OCI-M2 (cell line): Measurements from ENCODE around the gene CSHL1.

ENCODE experiments used
- DNase-seq: peaks from one replicate; lab custom pipeline; 2025; ENCODE audit not compliant: unreplicated experiment; lab: John Stamatoyannopoulos, UW

CSHL1 gene

GRCh38 chr17:63911041-63911635, at the start of gene CSHL1:
Gene CSHL1 (minus strand): TSS chr17:63911258. CDS start chr17:63911196, 62 bp downstream.
- no peak for DNase-seq

- DNase-seq = no peak
Observed at GRCh38 chr17:63960430-63960829, 49.4 kb upstream of the CSHL1 start.

- no peak for DNase-seq
Observed at GRCh38 chr17:63960006-63960405, 48.9 kb upstream of the CSHL1 start.

- no peak for DNase-seq
Observed at GRCh38 chr17:63956296-63956920, 45.4 kb upstream of the CSHL1 start.

- no peak for DNase-seq
Observed at GRCh38 chr17:63955791-63956190, 44.7 kb upstream of the CSHL1 start.

- DNase-seq = no peak
Observed at GRCh38 chr17:63955232-63955631, 44.2 kb upstream of the CSHL1 start.

- no peak for DNase-seq
Observed at GRCh38 chr17:63954402-63955063, 43.5 kb upstream of the CSHL1 start.

- DNase-seq = no peak
Observed at GRCh38 chr17:63950940-63951907, 40.2 kb upstream of the CSHL1 start.

- no peak for DNase-seq
Observed at GRCh38 chr17:63949576-63950250, 38.7 kb upstream of the CSHL1 start.

- DNase-seq = no peak
Observed at GRCh38 chr17:63948521-63948920, 37.5 kb upstream of the CSHL1 start.

- no peak for DNase-seq
Observed at GRCh38 chr17:63947711-63948330, 36.8 kb upstream of the CSHL1 start.

GRCh38 chr17:63946440-63947363, 35.6 kb upstream of the CSHL1 start:
- DNase-seq = no peak

GRCh38 chr17:63945784-63946439, 34.9 kb upstream of the CSHL1 start:
- DNase-seq = no peak

GRCh38 chr17:63944736-63945499, 33.9 kb upstream of the CSHL1 start:
- no peak for DNase-seq

GRCh38 chr17:63943745-63944144, 32.7 kb upstream of the CSHL1 start:
- no peak for DNase-seq

GRCh38 chr17:63942309-63942985, 31.4 kb upstream of the CSHL1 start:
- no peak for DNase-seq

GRCh38 chr17:63941751-63942150, 30.7 kb upstream of the CSHL1 start:
- no peak for DNase-seq
